PC-3 (cell line): ENCODE results near the gene SOX6.

ENCODE experiments used
- EZH2 ChIP-seq: fragments of 300-600 bp; sonication (generic); IDR thresholded peaks from one replicate; pipeline ENCODE4 v1.6.1; 2017; ENCODE audit warnings: antibody characterized with exemption, mild to moderate bottlenecking, low read length; ENCODE audit not compliant: unreplicated experiment
- EZH2phosphoT487 ChIP-seq: fragments of 300-600 bp; sonication (generic); IDR thresholded peaks from 2 replicates; pipeline ENCODE4 v1.6.1; 2018; ENCODE audit warnings: mild to moderate bottlenecking, antibody characterized with exemption, low read length, borderline replicate concordance
- TF ChIP-seq, protein P1 (sequence below): fragments of 300-600 bp; sonication (generic); conservative IDR thresholded peaks from 2 replicates; pipeline ENCODE4 v1.5.1; 2017; ENCODE audit warnings: antibody characterized with exemption, low read depth, mild to moderate bottlenecking, low read length

DNA sequence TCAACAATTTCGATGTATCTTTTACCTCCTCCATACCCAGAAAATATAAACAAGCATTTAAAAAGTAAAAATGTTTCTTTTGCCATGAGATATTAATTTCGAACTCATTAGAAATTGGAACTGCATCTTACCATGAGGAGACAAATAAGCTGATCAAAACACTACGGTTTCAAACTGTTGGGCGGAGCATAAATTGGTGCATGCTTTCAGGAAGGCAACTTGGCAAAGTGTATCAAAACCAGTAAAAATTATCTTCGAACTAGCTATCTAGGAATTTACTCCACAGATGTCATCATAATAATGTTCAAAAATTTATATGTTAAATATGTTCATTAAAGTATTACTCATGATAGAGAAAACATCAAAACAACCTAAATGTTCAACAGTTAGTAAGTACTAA, 21.4 kb upstream of the SOX6 start:
- TF ChIP-seq EZH2 (no peak), EZH2phosphoT487 (no peak)
- TF ChIP-seq, protein P1, sequence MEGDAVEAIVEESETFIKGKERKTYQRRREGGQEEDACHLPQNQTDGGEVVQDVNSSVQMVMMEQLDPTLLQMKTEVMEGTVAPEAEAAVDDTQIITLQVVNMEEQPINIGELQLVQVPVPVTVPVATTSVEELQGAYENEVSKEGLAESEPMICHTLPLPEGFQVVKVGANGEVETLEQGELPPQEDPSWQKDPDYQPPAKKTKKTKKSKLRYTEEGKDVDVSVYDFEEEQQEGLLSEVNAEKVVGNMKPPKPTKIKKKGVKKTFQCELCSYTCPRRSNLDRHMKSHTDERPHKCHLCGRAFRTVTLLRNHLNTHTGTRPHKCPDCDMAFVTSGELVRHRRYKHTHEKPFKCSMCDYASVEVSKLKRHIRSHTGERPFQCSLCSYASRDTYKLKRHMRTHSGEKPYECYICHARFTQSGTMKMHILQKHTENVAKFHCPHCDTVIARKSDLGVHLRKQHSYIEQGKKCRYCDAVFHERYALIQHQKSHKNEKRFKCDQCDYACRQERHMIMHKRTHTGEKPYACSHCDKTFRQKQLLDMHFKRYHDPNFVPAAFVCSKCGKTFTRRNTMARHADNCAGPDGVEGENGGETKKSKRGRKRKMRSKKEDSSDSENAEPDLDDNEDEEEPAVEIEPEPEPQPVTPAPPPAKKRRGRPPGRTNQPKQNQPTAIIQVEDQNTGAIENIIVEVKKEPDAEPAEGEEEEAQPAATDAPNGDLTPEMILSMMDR = no peak
